NB4 (cell line): Measurements from ENCODE around the gene CPVL.

ENCODE experiments used
- DNase-seq: peaks from one replicate; pipeline ENCODE4 v3.0.0; 2010; ENCODE audit warnings: low read depth
- H3K4me3 ChIP-seq: one replicate; pipeline ENCODE4 v1.5.1; 2011; ENCODE audit warnings: mild to moderate bottlenecking, low read depth, low read length, moderate library complexity
- CTCF ChIP-seq: IDR thresholded peaks from one replicate; pipeline ENCODE4 v1.5.1; 2012; ENCODE audit warnings: low read depth, low read length
- MYC ChIP-seq: IDR thresholded peaks from 2 replicates; pipeline ENCODE4 v1.6.1; 2011; ENCODE audit warnings: low read depth, low read length
- POLR2A ChIP-seq: IDR thresholded peaks from 2 replicates; pipeline ENCODE4 v1.6.1; 2011; ENCODE audit warnings: mild to moderate bottlenecking; ENCODE audit not compliant: insufficient read length; ENCODE audit errors: extremely low read depth
- TF ChIP-seq, protein P1 (sequence below): IDR thresholded peaks from 2 replicates; pipeline ENCODE4 v1.6.1; 2011; ENCODE audit warnings: low read depth, low read length

CPVL gene

DNA sequence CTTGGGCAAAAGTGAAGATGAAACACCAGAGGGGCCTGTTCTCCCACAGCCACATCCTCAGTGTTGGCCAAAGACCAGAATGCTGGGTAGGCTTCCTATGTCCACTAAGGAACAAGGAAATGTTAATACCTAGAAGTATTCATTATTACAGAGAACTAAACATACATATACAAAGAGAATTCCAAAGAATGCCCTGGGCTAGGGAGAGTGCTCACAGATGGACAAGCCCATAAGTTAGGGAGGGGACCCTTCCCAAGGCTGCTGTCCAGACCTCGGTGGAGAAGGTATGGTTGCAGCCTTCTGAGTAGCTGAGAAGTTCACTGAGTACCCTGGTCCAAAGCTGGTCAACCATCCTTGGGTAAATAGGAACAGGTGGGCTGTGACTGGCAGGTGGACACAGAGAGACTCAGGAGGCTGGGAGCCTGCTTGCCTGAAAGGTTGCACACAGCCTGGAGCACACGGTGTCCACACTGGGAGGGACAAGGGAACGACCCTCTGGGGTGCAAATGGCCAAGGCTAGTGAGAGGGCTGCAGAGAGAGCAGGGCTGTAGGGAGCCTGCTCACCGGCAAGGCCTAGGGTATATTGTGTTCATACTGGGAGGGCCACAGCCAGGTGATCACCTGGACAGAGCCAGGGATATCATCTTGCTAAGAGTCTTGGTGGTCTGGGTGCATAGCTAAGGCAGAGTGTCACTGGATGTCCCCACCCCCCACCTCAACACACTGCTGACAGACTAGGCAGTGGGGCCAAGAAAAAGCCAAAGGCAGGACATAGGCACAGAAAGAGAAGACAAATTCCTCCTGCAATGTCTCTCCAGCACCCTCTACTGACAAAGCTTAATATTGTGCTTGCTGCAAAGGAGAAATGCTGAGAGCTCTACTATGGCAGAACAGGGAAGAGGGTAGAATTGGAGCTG, 40.3 kb downstream of the CPVL start:
- no peak overlapping the region for H3K4me3 ChIP-seq
- no peak for TF ChIP-seq MYC
- TF ChIP-seq CTCF, result peak; percentile 92
- peak; percentile 68 for DNase-seq

DNA sequence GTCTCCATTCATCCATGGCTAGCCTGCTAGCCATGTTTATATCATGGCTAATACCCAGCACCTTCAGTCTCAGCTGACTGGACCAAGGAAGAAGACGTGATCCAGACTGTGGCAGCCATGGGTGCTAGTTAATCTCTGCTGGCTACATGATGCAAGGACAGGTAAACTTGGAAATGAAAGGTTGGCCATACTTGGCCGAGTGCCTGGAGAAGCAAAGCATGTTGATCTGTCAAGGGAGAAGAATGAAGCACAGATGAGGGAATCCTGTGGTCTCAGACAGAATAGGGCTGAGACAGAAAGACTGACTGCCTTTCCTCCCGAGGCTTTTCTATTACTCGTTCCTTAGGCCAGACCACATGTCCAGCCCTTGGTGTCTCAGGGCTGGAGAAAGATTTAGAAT, 41.1 kb downstream of the CPVL start:
- H3K4me3 ChIP-seq, result no peak overlapping the region
- DNase-seq, result no peak
- TF ChIP-seq POLR2A, result no peak
- no peak for TF ChIP-seq CTCF
- TF ChIP-seq, protein P1, sequence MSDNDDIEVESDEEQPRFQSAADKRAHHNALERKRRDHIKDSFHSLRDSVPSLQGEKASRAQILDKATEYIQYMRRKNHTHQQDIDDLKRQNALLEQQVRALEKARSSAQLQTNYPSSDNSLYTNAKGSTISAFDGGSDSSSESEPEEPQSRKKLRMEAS, result no peak
- TF ChIP-seq MYC, result no peak

DNA sequence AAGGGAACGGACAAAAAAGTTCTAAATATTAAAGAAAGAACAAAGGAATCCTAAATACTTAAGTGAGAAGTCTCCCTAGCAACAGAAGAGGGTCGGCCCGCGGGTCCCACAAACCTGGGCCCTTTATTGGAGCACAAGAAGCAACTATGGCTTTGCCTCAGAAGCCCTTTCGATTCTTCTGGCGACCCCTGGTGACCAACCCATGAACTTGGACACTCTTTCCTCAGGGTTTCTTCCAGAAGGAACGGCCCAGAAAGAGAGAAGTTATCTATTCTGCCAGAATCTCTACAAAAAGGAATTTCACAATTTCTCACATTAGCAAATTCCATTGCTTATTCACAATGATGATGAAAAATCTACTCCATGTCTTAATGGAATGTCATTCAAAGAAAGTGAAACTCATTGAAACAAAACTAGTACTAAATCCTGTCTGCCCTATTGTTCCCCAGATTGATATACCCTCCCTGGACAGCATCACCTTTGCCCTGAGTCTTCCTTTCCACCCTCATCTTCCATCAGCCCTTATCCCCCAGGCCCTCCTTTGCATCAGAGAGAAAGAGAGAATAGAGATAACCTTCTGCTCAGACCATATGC, 43.7 kb downstream of the CPVL start:
- peak; percentile 68 for DNase-seq
- no peak for TF ChIP-seq MYC
- TF ChIP-seq CTCF, result peak; percentile 85
- H3K4me3 ChIP-seq, result no peak overlapping the region

DNA sequence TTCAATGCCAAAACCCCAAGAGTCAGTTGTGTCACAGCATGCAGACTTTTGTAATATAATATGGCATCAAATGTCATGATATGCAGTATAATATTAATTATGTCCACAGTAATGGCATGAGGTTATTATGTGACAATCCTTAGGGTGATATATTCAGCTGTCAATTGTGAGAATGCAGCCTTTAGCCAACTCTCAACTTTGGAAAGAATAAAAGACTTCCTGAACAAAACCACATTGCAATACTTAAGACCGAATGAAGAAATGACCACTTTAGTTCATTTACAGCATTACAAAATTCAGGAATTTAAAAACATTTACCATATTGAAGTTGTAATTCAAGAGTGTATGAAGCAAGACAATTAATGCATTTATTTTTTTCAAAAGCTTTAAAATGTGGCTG, 45.4 kb downstream of the CPVL start:
- H3K4me3 ChIP-seq, result no peak overlapping the region
- TF ChIP-seq, protein P1, result no peak
- TF ChIP-seq CTCF (no peak), MYC (no peak), POLR2A (no peak)
- DNase-seq, result no peak

DNA sequence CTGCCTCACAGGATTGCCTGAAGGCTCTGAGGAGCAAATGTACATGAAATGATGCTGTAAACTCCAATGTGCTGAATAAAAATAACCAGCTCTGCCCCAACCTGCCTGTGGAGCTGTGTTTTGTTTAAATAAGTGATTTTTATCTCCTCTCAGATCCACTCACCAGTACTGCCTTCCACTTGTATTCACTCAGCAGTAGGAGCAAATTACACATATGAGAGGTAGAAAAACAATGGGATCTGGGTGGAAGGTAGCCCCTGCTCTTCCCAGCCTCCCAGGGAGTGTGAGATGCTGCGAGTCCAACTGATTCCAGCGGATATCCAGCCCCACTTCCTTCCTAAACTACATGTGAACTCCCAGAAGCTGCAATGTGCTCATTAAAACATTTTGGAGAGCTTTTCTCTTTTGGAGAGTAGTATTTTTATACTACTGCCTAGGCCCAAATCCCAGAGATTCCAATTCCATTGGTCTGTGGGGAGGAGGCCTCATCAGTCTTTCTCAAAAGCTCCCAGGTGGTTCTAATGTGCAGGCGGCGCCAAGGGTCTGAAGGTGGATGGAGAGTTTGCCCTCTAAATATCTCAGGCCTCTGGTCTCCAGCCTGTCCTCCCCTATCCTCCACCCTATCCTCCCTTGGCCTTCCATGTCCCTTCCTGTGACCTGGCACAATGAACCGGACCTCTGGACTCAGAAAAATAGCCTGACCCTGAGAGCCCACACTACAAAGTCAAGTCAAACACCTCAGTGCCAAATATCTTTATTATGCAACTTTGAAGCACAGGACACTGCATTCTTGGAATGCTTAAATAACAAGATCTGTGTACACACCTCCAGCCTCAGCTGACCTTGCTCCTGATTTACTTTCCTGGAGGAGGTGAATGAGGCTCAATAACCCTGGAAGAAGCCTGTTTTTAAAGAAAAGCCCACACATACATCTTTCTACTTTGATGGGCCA, 46.2 kb downstream of the CPVL start:
- no peak overlapping the region for H3K4me3 ChIP-seq

GRCh38 chr7:29096446-29096730, 49.9 kb downstream of the CPVL start:
- no peak for DNase-seq
- H3K4me3 ChIP-seq, result no peak overlapping the region
- TF ChIP-seq POLR2A (no peak), CTCF (no peak), MYC (no peak)
- TF ChIP-seq, protein P1, result no peak

More for the DNA sequence above, 46.2 kb downstream of the CPVL start:
- DNase-seq, result no peak
- TF ChIP-seq POLR2A, result no peak
- TF ChIP-seq, protein P1, result no peak
